SK-N-MC (cell line): Measurements from ENCODE around the gene MED25.
A peak's percentile ranks its signal among the peaks of the same experiment; 100 is the strongest.

ENCODE experiments used
- DNase-seq: peaks from one replicate; pipeline ENCODE4 v3.0.0-alpha.2; 2011; ENCODE audit warnings: low read depth, low spot score
- H3K27ac ChIP-seq: fragments of 200-600 bp; sonication (generic); 2 replicates; pipeline ENCODE4 v1.5.1; 2016; ENCODE audit warnings: mixed run types
- H3K36me3 ChIP-seq: fragments of 200-600 bp; sonication (generic); 2 replicates; pipeline ENCODE4 v1.6.1; 2017; ENCODE audit warnings: antibody characterized with exemption, low read length, mixed read lengths; ENCODE audit not compliant: insufficient read depth
- H3K4me3 ChIP-seq: fragments of 200-600 bp; sonication (generic); 2 replicates; pipeline ENCODE4 v1.5.1; 2016
- H3K9ac ChIP-seq: fragments of 200-600 bp; sonication (generic); 2 replicates; pipeline ENCODE4 v1.8.0; 2017; ENCODE audit warnings: mixed run types, mixed read lengths; ENCODE audit not compliant: insufficient read length
- H3K9me3 ChIP-seq: fragments of 200-600 bp; sonication (generic); 2 replicates; pipeline ENCODE4 v1.6.1; 2017; ENCODE audit warnings: low read depth, mild to moderate bottlenecking, antibody characterized with exemption, low read length, moderate library complexity, mixed read lengths
- EZH2 ChIP-seq: fragments of 200-600 bp; sonication (generic); IDR thresholded peaks from one replicate; pipeline ENCODE4 v1.6.1; 2017; ENCODE audit warnings: antibody characterized with exemption
- FOXP2 ChIP-seq: optimal IDR thresholded peaks from 2 replicates; pipeline ENCODE3; 2011; ENCODE audit warnings: mild to moderate bottlenecking, moderate library complexity; ENCODE audit not compliant: insufficient read depth; ENCODE audit errors: extremely low read length, control extremely low read depth
- POLR2AphosphoS5 ChIP-seq: IDR thresholded peaks from 2 replicates; pipeline ENCODE4 v1.6.1; 2012; ENCODE audit warnings: mild to moderate bottlenecking, low read depth, low read length, borderline replicate concordance

Gene MED25

GRCh38 chr19:49838885-49839588, 20.9 kb downstream of the MED25 start:
- Histone ChIP-seq H3K9me3 (no peaks in the 10 kb centered on the region), H3K27ac (0 out of 2 replicates have a peak overlapping the region, but pooled peaks have one; percentile 13), H3K9ac (no peak overlapping the region), H3K4me3 (no peak overlapping the region), H3K36me3 (peaks cover 22% of the 10 kb centered on the region; the same call in 1 of the 2 replicates)
- no peak for TF ChIP-seq POLR2AphosphoS5
- no peak for TF ChIP-seq FOXP2
- TF ChIP-seq EZH2 = no peak
- DNase-seq = no peak

GRCh38 chr19:49839713-49840112, 21.6 kb downstream of the MED25 start:
- Histone ChIP-seq H3K9me3 (no peaks in the 10 kb centered on the region), H3K36me3 (peaks cover 22% of the 10 kb centered on the region; the same call in 1 of the 2 replicates)

GRCh38 chr19:49840321-49840720, 22.2 kb downstream of the MED25 start:
- no peak for DNase-seq
- H3K4me3 ChIP-seq = no peak overlapping the region
- H3K36me3 ChIP-seq = peaks cover 22% of the 10 kb centered on the region; the same call in 1 of the 2 replicates
- H3K27ac ChIP-seq = no peak overlapping the region
- TF ChIP-seq EZH2 (no peak), POLR2AphosphoS5 (no peak), FOXP2 (no peak)
- no peaks in the 10 kb centered on the region for H3K9me3 ChIP-seq
- H3K9ac ChIP-seq = no peak overlapping the region

More at GRCh38 chr19:49839713-49840112, 21.6 kb downstream of the MED25 start:
- Histone ChIP-seq H3K9ac (no peak overlapping the region), H3K4me3 (no peak overlapping the region), H3K27ac (0 out of 2 replicates have a peak overlapping the region, but pooled peaks have one; percentile 36)
- TF ChIP-seq EZH2 = no peak
- TF ChIP-seq POLR2AphosphoS5 = no peak
- no peak for TF ChIP-seq FOXP2
- DNase-seq = no peak

- no peak for DNase-seq
- no peak overlapping the region for H3K4me3 ChIP-seq
- peaks cover 22% of the 10 kb centered on the region; the same call in 1 of the 2 replicates for H3K36me3 ChIP-seq
- TF ChIP-seq FOXP2 (no peak), POLR2AphosphoS5 (no peak), EZH2 (no peak)
- H3K9me3 ChIP-seq = no peaks in the 10 kb centered on the region
- H3K27ac ChIP-seq = no peak overlapping the region
- H3K9ac ChIP-seq = no peak overlapping the region
Measured at GRCh38 chr19:49840736-49841249, 22.7 kb downstream of the MED25 start.

GRCh38 chr19:49843265-49843664, 25.2 kb downstream of the MED25 start:
- DNase-seq = no peak
- H3K27ac ChIP-seq = no peak overlapping the region
- no peak overlapping the region for H3K9ac ChIP-seq
- peaks cover 14% of the 10 kb centered on the region; the same call in 1 of the 2 replicates for H3K36me3 ChIP-seq
- no peak overlapping the region for H3K4me3 ChIP-seq
- H3K9me3 ChIP-seq = no peaks in the 10 kb centered on the region
- TF ChIP-seq POLR2AphosphoS5 (no peak), EZH2 (no peak), FOXP2 (no peak)

- DNase-seq = no peak
- TF ChIP-seq FOXP2 (no peak), POLR2AphosphoS5 (no peak), EZH2 (no peak)
Measured at GRCh38 chr19:49844138-49845095, 26.3 kb downstream of the MED25 start.

GRCh38 chr19:49845414-49845813, 27.3 kb downstream of the MED25 start:
- no peak for DNase-seq
- Histone ChIP-seq H3K36me3 (peaks cover 14% of the 10 kb centered on the region), H3K4me3 (no peak overlapping the region), H3K9ac (peak overlapping the region; percentile 4), H3K27ac (peak overlapping the region; percentile 1; the same call in 1 of the 2 replicates), H3K9me3 (no peaks in the 10 kb centered on the region)
- TF ChIP-seq FOXP2 = no peak
- no peak for TF ChIP-seq EZH2
- TF ChIP-seq POLR2AphosphoS5 = no peak

More at GRCh38 chr19:49844138-49845095, 26.3 kb downstream of the MED25 start:
- Histone ChIP-seq H3K36me3 (peaks cover 13% of the 10 kb centered on the region), H3K9me3 (no peaks in the 10 kb centered on the region), H3K4me3 (no peak overlapping the region), H3K27ac (no peak overlapping the region), H3K9ac (no peak overlapping the region)
